Measurements from ENCODE around the gene CSMD2.

CSMD2 gene

GRCh38 chr1:33876970-33877650 is 287.9 kb downstream of the CSMD2 start:
- peak; percentile 96 for DNase-seq (ENCODE audit: low read depth)
- H3K4me3 ChIP-seq (ENCODE audit: control insufficient read depth, low read depth, low read length), result no peak overlapping the region
- no peak for TF ChIP-seq CTCF (IDR thresholded peaks at IDR 0.05; ENCODE audit: control insufficient read depth, insufficient read depth, low read depth, low read length, missing control alignments)

DNA sequence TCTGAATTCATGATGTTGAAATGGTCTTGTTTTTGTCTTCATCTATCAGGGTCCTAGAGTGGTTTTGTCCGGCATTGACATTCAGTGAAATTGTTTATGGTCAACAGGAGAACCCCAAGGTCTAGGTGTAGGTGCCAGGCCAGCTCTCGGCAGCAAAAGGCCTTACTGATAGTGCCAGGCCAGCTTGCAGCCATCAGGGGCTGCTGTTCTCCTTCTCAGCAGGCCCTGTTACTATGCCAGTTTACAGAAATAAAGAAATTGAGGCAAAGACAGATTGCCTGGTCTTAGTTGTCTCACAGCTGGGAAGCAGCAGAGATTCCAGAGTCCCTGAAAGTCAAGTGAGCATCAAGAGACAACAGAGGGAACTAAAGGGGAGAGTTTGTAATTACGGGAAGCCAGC is 289.2 kb downstream of the CSMD2 start:
- TF ChIP-seq CTCF (IDR thresholded peaks at IDR 0.05; ENCODE audit: control insufficient read depth, insufficient read depth, low read depth, low read length, missing control alignments), result peak; percentile 51
- no peak overlapping the region for H3K4me3 ChIP-seq (ENCODE audit: control insufficient read depth, low read depth, low read length)
- DNase-seq (ENCODE audit: low read depth), result no peak

DNA sequence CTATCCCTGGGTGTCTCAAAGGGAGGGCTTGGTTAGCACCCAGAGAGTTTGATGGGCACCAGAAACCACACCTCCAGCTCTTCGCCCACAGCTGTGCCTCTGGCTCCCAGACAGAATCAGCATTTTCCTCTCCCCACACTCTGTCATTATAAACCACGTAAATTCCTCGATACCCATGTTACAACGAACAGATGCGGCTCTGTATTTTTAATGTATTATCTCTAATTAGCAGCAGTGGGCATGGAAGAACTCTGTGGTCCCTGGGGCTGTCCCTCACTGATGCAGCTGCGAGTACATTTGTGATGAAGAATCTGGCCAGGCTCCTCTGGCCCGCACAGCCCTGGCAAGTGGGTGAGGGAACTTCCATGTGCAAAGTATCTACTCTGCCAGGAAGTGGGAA is 290.4 kb downstream of the CSMD2 start:
- no peak for TF ChIP-seq CTCF (IDR thresholded peaks at IDR 0.05; ENCODE audit: control insufficient read depth, insufficient read depth, low read depth, low read length, missing control alignments)
- no peak overlapping the region for H3K4me3 ChIP-seq (ENCODE audit: control insufficient read depth, low read depth, low read length)
- no peak for DNase-seq (ENCODE audit: low read depth)

DNA sequence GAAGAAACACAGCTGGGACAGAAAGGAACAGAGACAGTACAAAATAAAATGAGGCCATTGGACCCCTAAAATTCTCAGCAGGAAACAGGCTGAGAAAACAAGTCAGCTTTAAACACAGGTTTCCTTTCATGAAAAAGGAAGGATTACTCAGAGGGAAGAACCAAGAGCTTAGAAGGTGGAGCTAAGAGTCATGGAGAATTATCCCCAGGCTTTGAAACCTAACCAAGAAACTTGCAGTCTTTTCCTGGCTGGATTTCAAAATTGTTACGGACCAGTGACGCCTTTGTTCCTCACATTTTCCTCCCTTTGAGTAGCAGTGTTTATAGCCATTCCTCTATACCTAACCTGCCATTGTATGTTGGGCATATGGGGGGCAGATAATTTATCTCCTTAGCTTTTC is 292.3 kb downstream of the CSMD2 start:
- H3K4me3 ChIP-seq (ENCODE audit: control insufficient read depth, low read depth, low read length), result no peak overlapping the region
- DNase-seq (ENCODE audit: low read depth), result no peak
- TF ChIP-seq CTCF (IDR thresholded peaks at IDR 0.05; ENCODE audit: control insufficient read depth, insufficient read depth, low read depth, low read length, missing control alignments), result no peak

GRCh38 chr1:33872275-33872674 is 292.8 kb downstream of the CSMD2 start:
- no peak for DNase-seq (ENCODE audit: low read depth)
- no peak overlapping the region for H3K4me3 ChIP-seq (ENCODE audit: control insufficient read depth, low read depth, low read length)
- TF ChIP-seq CTCF (IDR thresholded peaks at IDR 0.05; ENCODE audit: control insufficient read depth, insufficient read depth, low read depth, low read length, missing control alignments), result no peak

GRCh38 chr1:33867684-33868083 is 297.3 kb downstream of the CSMD2 start:
- no peak overlapping the region for H3K4me3 ChIP-seq (ENCODE audit: control insufficient read depth, low read depth, low read length)
- TF ChIP-seq CTCF (IDR thresholded peaks at IDR 0.05; ENCODE audit: control insufficient read depth, insufficient read depth, low read depth, low read length, missing control alignments), result no peak
- no peak for DNase-seq (ENCODE audit: low read depth)
